GM12801 (cell line): ENCODE results near the gene ADCY5.

ENCODE experiments used
- CTCF ChIP-seq: IDR thresholded peaks from one replicate; pipeline ENCODE4 v1.5.1; 2011; ENCODE audit warnings: control low read depth; ENCODE audit not compliant: insufficient read length; ENCODE audit errors: extremely low read depth

ADCY5 gene

GRCh38 chr3:123323781-123324180, 125.1 kb downstream of the ADCY5 start:
- no peak for TF ChIP-seq CTCF

DNA sequence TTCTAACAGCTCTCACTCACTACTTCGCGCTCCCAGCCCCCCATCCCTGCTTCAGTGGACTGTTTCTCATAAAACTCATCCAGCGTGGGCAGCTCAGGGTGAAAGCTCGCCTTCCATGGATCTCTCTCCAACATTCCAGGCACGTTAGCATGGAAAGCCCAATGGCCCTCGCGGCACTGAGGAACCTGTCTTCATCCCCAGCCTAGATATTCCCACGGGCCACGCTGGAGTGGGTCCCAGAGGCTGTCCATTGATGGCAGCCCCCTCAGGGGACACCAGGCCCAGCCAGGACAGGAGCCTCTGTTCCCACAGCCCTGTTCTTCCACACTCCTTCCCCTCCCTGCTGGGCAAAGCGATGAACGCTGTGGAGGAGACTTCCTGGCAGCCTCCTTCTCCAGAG, 126.0 kb downstream of the ADCY5 start:
- TF ChIP-seq CTCF, result no peak

GRCh38 chr3:123321806-123322205, 127.1 kb downstream of the ADCY5 start:
- TF ChIP-seq CTCF, result no peak

DNA sequence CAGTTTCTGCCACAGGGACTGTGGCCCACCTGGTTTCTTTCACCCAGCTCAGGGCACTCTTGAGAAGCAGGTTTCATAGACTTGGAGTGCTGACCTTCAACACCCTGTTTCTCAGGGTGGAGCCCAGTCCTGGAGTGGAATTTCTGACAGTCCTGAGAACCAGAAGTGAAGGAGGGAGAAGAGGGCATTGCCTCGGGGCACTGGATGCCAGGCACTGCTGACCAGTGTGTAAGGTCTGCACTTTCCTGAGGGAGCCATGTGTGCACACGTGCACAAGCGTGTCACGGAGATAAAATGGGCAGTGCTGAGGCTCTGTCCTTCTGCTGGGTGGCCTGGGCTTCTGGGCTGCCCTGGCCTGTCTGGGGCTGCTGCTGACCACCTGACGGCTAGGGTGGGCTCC, 128.7 kb downstream of the ADCY5 start:
- no peak for TF ChIP-seq CTCF

GRCh38 chr3:123319760-123320159, 129.1 kb downstream of the ADCY5 start:
- no peak for TF ChIP-seq CTCF

DNA sequence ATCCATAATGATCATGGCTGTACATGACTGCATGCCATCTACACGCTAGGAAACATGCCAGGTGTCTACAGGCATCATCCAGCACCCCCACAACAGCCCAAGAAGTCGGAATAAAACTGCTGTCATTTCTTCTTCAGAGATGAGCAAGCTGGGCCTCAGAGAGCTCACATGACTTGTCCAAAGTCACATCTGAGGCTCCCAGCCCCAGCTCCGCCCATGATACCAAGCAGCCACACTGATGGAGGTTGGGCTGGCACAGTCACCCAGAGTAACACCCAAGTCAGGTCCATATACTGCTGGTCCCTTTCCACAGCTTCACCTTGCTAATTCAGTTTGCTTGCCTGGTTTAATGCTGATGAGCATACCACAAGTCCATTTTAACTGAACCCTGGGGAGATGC, 130.5 kb downstream of the ADCY5 start:
- TF ChIP-seq CTCF, result no peak

GRCh38 chr3:123317716-123318115, 131.2 kb downstream of the ADCY5 start:
- TF ChIP-seq CTCF, result no peak

DNA sequence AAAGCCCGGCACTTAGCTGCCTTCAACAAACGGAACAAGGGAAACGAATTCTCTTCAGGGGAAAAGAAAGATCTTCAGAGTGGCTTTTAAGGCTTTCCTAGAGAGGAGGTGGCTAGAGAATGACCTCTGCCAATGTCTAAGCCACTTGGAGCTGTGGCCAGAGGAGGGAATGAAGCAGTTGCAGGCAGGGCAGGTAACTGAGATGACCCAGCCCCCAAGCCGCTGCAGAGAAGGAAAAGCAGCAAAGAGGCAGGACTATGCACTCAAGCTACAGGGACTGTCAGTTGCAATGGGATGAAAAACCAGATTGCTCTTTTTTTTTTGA, 133.7 kb downstream of the ADCY5 start:
- TF ChIP-seq CTCF, result no peak
